SJSA1 (cell line): Measurements from ENCODE around the gene SYT1. TPM values are rescaled to one million over a fixed set of nuclear protein-coding genes. Genes with fewer than 3 reads are reported as not detected.

Source experiments
- DNase-seq, 2 experiments: peaks; one replicate each; pipeline ENCODE4 v3.0.0-alpha.2; 2015 to 2020; ENCODE audit warnings: low spot score in 2 of 2, low read depth in 1 of 2
- H3K27ac ChIP-seq: fragments of 250-450 bp; sonication (Bioruptor Pico); 2 replicates; pipeline ENCODE4 v1.5.1; 2020; ENCODE audit warnings: mild to moderate bottlenecking, moderate library complexity
- H3K27me3 ChIP-seq: fragments of 250-450 bp; sonication (Bioruptor Pico); replicated peaks from 2 replicates; pipeline ENCODE4 v1.5.1; 2020; ENCODE audit warnings: mild to moderate bottlenecking, moderate library complexity
- H3K36me3 ChIP-seq: fragments of 250-450 bp; sonication (Bioruptor Pico); 2 replicates; pipeline ENCODE4 v1.5.1; 2020; ENCODE audit warnings: mild to moderate bottlenecking
- H3K4me1 ChIP-seq: fragments of 250-450 bp; sonication (Bioruptor Pico); replicated peaks from 2 replicates; pipeline ENCODE4 v1.6.1; 2021; ENCODE audit warnings: mild to moderate bottlenecking
- H3K4me3 ChIP-seq: fragments of 250-450 bp; sonication (Bioruptor Pico); 2 replicates; pipeline ENCODE4 v1.5.1; 2020; ENCODE audit warnings: mild to moderate bottlenecking
- H3K9me3 ChIP-seq: fragments of 250-450 bp; sonication (Bioruptor Pico); replicated peaks from 2 replicates; pipeline ENCODE4 v1.5.1; 2020; ENCODE audit warnings: mild to moderate bottlenecking
- total RNA-seq: library from RNA; depleted of rRNA; stranded (reverse); fragments of >200 nt; shearing (Covaris generic); gene quantifications from 2 replicates; pipeline ENCODE4 v1.2.3, GENCODE V29; 2014

The SYT1 gene
- total RNA-seq, 1 experiment from 2014 or later = 31.9 TPM

DNA sequence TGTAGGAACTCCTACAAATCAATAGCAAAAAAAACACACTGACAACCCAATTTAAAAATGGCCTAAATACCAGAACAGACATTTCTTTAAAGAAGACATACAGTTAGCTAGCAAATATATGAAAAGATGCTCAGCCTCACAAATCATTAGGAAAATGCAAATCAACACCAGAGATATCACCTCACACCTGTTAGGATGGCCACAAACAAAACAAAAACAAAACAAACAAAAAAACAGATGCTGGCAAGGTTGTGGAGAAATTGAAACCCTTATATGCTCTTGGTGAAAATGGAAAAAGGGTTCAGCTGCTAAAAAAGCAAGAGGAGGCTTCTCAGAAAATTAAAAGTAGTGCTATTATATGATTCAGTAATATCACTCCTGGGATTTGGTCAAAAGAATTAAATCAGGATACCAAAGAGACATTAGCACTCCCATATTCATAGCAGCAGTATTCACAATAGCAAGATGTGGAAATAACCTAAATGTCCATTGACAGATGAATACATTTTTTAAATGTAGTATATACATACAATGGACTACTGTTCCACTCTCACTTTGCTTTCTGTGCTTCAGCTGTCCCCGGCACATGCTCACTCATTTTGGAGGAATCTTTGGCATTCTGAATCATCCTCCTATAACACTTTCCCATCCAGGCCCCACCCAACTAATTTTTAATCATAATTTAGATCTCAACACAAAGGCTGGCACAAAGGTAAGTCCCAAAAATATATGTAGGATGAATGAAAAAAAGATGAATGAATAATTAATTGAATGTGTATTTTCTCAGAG, 99.1 kb downstream of the SYT1 start:
- Histone ChIP-seq H3K4me3 (no peak overlapping the region), H3K27me3 (no peaks in the 10 kb centered on the region), H3K4me1 (peaks cover 16% of the 10 kb centered on the region), H3K36me3 (peaks cover 8% of the 10 kb centered on the region), H3K9me3 (no peaks in the 10 kb centered on the region), H3K27ac (peak overlapping the region; percentile 41)
- DNase-seq = peak in 1 of 2 experiments; percentile 30

DNA sequence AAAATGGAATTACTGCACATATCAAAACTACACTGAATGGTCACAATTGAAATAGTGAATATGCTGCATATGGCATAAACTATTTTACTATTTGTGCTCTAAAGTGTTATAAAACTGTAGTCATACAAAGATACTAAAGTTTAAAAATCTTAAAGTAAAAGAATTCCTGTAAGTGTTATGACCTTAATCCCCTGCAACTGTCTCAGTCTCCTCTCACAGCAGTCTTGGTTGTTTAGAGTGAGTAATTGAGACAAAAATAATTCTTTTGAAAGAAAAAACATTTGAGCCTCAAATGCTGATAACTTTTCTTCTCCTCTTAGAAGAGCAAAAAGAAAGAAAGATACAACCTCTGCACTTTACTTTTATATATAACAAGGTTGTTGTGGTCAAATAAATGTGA, 99.9 kb downstream of the SYT1 start:
- Histone ChIP-seq H3K36me3 (peaks cover 6% of the 10 kb centered on the region), H3K4me1 (peaks cover 16% of the 10 kb centered on the region), H3K27ac (peak overlapping the region; percentile 41), H3K4me3 (no peak overlapping the region), H3K27me3 (no peaks in the 10 kb centered on the region), H3K9me3 (no peaks in the 10 kb centered on the region)
- peak in 1 of 2 experiments; percentile 16 for DNase-seq

DNA sequence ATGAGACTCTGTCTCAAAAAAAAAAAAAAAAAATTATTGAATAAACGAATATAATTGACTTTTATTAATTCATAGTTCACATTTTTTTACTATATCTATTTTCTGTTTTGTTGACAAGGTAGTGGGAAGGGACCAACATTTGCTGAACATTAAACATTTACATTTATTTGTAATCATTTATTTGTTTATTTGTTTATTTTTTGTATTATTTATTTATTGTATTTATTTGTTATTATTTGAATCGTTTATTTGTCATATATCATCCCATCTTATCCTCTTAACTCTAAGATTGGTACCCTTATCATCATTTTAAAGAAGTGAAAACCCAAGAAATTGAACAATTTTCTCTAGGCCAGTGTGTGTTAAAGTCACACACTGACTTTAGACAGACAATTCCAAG, 101.5 kb downstream of the SYT1 start:
- no peaks in the 10 kb centered on the region for H3K27me3 ChIP-seq
- DNase-seq = no peak
- no peak overlapping the region for H3K27ac ChIP-seq
- H3K4me3 ChIP-seq = no peak overlapping the region
- H3K9me3 ChIP-seq = no peaks in the 10 kb centered on the region
- peaks cover 16% of the 10 kb centered on the region for H3K4me1 ChIP-seq
- peaks cover 4% of the 10 kb centered on the region; the same call in 1 of the 2 replicates for H3K36me3 ChIP-seq

DNA sequence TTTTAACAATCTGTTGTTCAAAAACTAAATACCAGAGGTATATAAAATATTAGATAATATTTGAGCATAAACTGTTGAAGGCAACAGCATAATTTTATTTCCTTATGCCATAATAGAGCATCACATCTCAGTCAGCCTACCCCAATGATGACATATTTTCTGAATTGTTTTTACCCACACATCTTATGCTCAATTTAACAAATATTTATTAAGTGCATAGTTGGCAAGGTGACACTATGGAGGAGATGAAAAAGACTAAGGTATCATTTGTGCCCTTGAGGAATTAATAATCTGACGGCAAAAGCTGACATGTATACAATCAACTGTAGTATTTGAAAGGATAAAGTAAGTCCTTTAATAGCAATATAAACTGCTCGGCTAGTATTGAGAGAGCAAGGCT, 102.4 kb downstream of the SYT1 start:
- DNase-seq = no peak
- Histone ChIP-seq H3K9me3 (no peaks in the 10 kb centered on the region), H3K36me3 (peaks cover 4% of the 10 kb centered on the region; the same call in 1 of the 2 replicates), H3K27ac (no peak overlapping the region), H3K27me3 (no peaks in the 10 kb centered on the region), H3K4me1 (peaks cover 16% of the 10 kb centered on the region), H3K4me3 (no peak overlapping the region)

DNA sequence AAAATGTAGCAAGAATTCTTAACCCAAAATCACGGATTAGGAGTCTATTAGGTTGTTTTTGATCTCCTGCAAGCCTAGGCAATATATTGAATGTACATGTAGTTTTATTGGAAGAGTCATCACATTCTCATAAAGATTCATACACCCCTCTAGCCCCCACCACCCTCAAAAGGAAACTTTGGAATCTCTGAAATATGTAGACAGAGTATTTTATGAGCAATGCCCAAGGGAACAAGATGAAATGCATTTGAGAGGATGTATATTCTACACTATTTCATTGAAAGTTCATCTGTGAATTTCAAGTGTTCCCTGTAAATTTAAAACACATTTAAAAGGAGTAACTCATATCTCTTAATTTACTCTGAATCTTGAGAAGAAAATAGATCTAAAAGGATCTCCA, 103.7 kb downstream of the SYT1 start:
- no peaks in the 10 kb centered on the region for H3K9me3 ChIP-seq
- H3K27ac ChIP-seq = no peak overlapping the region
- H3K27me3 ChIP-seq = no peaks in the 10 kb centered on the region
- peaks cover 4% of the 10 kb centered on the region; the same call in 1 of the 2 replicates for H3K36me3 ChIP-seq
- DNase-seq = no peak
- no peak overlapping the region for H3K4me3 ChIP-seq
- H3K4me1 ChIP-seq = peaks cover 14% of the 10 kb centered on the region

DNA sequence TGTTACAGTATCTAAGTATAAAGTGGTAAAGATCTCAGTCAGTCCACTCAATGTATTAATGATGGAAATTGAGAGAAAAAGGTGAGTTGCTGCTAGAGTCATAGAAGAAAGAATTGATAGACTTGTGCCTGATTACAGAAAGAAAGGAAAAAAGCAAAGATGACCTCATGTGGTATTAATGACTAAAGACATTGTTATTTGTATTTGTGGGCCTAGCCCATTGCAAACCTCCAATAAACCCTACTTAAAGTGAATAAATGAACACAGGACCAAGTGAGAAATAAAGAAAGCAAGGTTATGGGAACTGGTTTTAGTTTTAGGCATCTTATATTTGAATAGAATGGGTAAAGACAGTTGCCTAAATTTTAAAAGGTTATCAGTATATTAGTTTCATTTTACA, 105.5 kb downstream of the SYT1 start:
- no peak overlapping the region for H3K27ac ChIP-seq
- peaks cover 4% of the 10 kb centered on the region; the same call in 1 of the 2 replicates for H3K36me3 ChIP-seq
- H3K9me3 ChIP-seq = no peaks in the 10 kb centered on the region
- no peaks in the 10 kb centered on the region for H3K4me1 ChIP-seq
- DNase-seq = peak in 1 of 2 experiments; percentile 11
- no peaks in the 10 kb centered on the region for H3K27me3 ChIP-seq
- no peak overlapping the region for H3K4me3 ChIP-seq

DNA sequence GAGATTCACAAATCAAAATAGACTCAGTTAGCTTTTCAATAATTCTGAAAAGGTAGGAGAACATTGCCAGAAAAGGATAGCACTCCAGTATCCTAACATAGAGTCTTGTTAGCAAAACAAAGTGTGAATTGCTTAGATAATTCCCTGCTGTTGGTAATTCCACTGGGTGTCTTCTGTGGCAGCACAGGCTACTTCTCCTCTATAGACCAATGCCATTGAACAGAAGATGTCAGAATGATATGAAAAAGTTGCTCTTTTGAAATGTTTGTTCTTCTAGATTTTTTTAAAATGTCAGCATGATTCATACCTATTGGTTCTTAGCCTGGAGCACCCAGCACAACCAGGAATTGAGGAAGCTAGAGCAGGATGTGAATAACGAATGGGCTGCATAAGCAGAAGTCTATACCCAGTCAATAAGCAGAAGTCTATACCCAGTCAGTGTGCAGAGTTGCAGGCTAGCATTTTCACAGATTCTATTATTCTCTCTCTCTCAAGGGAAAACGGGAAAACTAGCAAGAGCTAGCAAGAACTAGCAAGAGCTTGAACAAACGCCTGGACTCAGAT, 112.8 kb downstream of the SYT1 start:
- Histone ChIP-seq H3K4me1 (no peaks in the 10 kb centered on the region), H3K4me3 (no peak overlapping the region), H3K27me3 (no peaks in the 10 kb centered on the region), H3K36me3 (peaks cover 28% of the 10 kb centered on the region), H3K27ac (no peak overlapping the region), H3K9me3 (no peaks in the 10 kb centered on the region)
- DNase-seq = no peak

DNA sequence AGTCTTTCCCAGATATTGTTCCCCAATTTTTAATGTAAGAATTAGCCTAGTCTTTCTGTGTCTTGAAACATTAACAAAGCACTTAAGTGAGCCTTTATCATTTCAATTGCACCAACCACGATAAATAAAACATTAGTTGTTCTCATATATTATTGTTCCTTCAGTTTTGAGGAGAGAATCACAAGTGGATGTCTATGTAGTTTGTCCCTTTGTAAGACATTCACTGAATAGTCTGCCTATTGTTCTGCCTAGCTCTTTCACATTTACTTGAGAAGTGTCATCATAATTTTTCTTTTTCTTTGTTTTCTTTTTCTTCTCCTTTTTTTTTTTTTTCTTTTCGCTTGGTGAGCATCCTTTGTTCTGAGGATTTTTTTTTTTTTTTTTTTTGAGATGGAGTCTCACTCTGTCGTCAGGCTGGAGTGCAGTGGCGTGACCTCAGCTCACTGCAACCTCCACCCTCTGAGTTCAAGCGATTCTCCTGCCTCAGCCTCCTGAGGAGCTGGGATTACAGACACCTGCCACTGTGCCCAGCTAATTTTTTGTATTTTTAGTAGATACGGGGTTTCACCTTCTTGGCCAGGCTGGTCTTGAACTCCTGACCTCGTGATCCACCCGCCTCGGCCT, 129.7 kb downstream of the SYT1 start:
- DNase-seq = no peak
- H3K36me3 ChIP-seq = peaks cover 23% of the 10 kb centered on the region
- no peak overlapping the region for H3K4me3 ChIP-seq
- no peaks in the 10 kb centered on the region for H3K4me1 ChIP-seq
- no peaks in the 10 kb centered on the region; the same call in 1 of the 2 replicates for H3K27me3 ChIP-seq
- H3K9me3 ChIP-seq = no peaks in the 10 kb centered on the region
- H3K27ac ChIP-seq = no peak overlapping the region

DNA sequence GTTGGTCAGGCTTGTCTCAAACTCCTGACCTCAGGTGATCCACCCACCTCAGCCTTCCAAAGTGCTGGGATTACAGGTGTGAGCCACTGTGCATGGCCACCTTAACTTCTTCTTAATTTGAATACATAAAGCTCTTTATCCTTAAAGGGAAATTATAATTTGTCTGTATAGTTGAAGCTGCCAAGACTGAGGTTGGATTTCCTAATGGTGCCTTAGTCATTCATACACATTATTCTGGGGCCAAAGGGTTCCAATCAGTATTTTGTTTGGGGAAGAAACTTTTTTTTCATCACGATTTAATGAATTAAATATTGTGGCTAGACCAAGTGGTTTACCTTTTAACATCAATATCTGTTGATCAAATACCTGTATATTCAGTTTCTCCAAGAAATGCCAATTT, 135.9 kb downstream of the SYT1 start:
- Histone ChIP-seq H3K4me3 (no peak overlapping the region), H3K36me3 (peaks cover 18% of the 10 kb centered on the region), H3K27me3 (no peaks in the 10 kb centered on the region; the same call in 1 of the 2 replicates), H3K27ac (no peak overlapping the region), H3K4me1 (no peaks in the 10 kb centered on the region), H3K9me3 (no peaks in the 10 kb centered on the region)
- DNase-seq = no peak

DNA sequence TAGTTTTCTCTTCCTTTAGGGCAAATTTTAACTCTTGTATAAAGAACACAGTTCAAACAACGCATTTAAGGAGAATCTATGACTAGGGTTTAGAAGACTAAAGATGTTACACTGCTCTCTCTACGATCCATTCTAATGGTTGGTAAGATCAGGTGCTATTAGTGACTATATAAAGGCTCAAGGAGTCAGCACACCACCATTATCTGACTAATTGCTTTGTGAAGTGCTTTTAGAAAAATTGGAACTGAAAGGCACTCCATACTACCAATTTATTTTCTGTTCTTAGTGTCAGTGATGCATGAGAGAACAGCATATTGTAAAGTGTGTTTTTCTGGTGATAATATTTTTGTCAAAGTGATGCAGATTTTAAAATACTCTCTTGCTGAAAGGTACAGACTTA, 136.8 kb downstream of the SYT1 start:
- H3K9me3 ChIP-seq = no peaks in the 10 kb centered on the region
- H3K27ac ChIP-seq = no peak overlapping the region
- H3K36me3 ChIP-seq = peaks cover 17% of the 10 kb centered on the region
- no peak overlapping the region for H3K4me3 ChIP-seq
- DNase-seq = no peak
- H3K27me3 ChIP-seq = no peaks in the 10 kb centered on the region; the same call in 1 of the 2 replicates
- no peaks in the 10 kb centered on the region for H3K4me1 ChIP-seq

DNA sequence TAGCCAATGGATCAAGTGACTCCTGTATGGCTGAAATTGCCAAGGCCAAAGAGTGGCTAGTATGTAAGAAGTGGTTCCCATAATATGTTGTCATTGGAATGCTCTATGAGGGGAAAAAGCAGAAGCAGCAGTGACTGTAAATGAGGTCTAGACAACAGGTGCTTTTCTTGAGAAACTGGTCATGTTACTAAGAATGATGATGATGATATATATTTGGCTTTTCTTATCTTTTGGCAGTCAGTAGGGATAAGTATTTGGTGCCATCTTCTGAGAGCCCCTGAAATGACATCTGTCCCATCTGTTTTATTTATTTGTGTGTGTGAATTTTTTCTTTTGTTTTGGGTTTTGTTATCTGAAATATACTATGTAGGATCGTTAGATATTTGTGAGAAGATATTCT, 141.7 kb downstream of the SYT1 start:
- H3K4me1 ChIP-seq = no peaks in the 10 kb centered on the region
- H3K27me3 ChIP-seq = no peaks in the 10 kb centered on the region
- DNase-seq = peak in 1 of 2 experiments; percentile 33
- H3K4me3 ChIP-seq = no peak overlapping the region
- no peak overlapping the region for H3K27ac ChIP-seq
- H3K36me3 ChIP-seq = peaks cover 5% of the 10 kb centered on the region
- H3K9me3 ChIP-seq = no peaks in the 10 kb centered on the region

DNA sequence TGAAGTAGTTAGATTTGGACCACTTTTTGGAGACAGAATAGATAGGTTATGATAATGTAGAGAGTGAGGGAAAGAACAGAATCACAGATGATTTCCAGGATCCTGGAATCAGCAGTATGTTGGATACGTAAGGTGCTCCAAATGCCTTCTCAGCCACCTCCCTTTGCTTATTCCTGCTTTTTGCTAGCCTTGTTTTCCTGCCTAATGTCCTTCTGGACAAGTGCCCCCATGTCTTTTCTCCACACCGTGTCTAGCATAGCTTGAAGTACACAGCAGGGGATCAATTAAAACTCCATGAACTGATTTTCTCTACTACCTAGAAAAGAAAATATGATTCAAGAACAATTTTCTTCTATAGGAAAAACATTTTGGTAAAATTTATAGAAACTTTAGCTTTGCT, 144.0 kb downstream of the SYT1 start:
- H3K27ac ChIP-seq = no peak overlapping the region
- no peaks in the 10 kb centered on the region for H3K4me1 ChIP-seq
- H3K36me3 ChIP-seq = peaks cover 8% of the 10 kb centered on the region
- H3K4me3 ChIP-seq = no peak overlapping the region
- DNase-seq = no peak
- H3K9me3 ChIP-seq = no peaks in the 10 kb centered on the region
- no peaks in the 10 kb centered on the region for H3K27me3 ChIP-seq

DNA sequence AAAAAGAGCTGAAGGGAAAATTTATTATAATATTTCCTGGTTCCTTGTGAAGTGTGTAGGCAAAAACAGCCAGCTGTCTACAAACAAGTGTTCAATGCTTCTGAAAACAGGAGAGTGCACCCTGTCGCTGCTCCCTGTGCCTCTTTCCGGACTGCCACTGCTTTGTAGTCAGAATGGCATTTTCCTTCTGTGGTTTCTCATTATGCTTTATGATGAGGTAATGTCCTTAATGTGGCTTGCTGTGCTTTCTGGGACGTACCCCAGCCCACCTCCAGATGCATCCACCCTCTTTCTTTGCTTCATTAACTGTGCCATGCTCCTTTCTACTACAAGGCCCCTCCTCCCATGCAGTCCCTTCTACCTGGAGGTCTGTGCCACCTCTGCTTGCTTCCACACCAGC, 148.1 kb downstream of the SYT1 start:
- Histone ChIP-seq H3K36me3 (peaks cover 6% of the 10 kb centered on the region; the same call in 1 of the 2 replicates), H3K9me3 (no peaks in the 10 kb centered on the region), H3K4me3 (no peak overlapping the region), H3K4me1 (no peaks in the 10 kb centered on the region), H3K27me3 (no peaks in the 10 kb centered on the region), H3K27ac (no peak overlapping the region)
- DNase-seq = no peak

DNA sequence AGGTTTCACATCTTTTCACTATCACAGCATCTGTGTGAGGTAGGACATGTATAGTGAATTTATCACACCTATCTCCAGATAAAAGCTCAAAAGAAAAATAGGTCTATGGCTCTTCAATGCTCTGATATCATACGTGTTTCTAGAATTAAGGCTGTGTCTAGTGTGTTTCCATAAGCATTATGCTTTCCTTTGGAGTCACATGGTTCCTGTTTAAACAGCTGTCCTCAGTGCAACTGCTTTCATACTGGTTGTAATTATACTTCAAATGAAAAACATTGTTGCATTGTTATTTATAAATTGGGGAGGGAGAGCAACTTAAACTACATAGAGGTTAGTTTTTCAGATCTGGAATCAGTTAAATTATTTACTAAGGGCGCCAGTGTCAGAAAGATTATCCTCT, 151.6 kb downstream of the SYT1 start:
- Histone ChIP-seq H3K27me3 (no peaks in the 10 kb centered on the region), H3K9me3 (no peaks in the 10 kb centered on the region), H3K4me1 (peaks cover 11% of the 10 kb centered on the region), H3K4me3 (no peak overlapping the region), H3K27ac (no peak overlapping the region), H3K36me3 (0 out of 2 replicates have a peak, but pooled peaks cover 9% of the 10 kb centered on the region)
- DNase-seq = no peak
